GM12874 (cell line): Measurements from ENCODE around the gene CRYGN.

Experiments
- TF ChIP-seq, protein P1 (sequence below): IDR thresholded peaks from 2 replicates; pipeline ENCODE4 v1.5.1; 2011; ENCODE audit warnings: low read depth, mild to moderate bottlenecking, control low read depth, low read length, moderate library complexity; ENCODE audit not compliant: insufficient read depth

The CRYGN gene

DNA sequence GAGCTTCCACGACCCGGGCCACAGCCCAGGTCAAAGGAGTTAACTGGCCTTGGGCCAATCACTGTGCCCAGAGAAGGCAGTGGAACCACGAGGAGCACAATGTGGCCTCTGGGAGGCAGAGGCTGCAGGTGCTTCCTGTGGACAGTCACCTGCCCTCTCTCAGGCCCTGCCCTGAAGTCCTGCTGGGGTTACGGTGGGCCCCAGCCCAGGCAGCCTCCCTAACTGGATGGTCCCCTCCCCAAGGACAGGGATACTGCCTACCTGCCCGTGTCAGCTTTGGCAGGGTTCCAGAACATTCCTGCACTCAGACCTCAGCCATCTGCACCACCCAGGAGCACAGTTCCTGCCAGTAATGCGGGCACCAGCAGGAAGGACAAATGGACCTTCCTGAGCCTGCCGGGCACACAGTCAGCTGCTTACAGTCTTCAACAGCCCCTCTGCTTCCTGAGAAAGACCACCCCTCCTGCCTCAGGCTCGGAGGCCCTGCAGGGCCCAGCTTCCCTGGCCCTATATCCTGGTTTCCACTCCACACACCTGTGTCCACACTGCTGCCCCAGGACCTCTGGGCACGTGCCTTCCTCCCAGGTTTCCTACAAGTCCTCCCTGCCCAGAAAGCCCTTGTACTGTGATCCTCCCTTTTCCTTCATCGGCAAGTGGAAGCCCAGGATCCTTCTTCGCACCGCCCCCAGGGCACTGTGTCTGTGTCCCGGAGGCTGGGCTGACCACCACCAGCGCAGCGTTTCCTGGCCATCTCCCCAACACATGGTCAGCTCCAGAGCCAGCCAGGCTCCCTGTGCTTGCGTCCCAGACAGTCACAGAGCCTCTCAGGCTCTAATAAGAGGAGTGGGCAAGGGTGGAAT lies 53.4 kb downstream of the CRYGN start:
- TF ChIP-seq, protein P1, sequence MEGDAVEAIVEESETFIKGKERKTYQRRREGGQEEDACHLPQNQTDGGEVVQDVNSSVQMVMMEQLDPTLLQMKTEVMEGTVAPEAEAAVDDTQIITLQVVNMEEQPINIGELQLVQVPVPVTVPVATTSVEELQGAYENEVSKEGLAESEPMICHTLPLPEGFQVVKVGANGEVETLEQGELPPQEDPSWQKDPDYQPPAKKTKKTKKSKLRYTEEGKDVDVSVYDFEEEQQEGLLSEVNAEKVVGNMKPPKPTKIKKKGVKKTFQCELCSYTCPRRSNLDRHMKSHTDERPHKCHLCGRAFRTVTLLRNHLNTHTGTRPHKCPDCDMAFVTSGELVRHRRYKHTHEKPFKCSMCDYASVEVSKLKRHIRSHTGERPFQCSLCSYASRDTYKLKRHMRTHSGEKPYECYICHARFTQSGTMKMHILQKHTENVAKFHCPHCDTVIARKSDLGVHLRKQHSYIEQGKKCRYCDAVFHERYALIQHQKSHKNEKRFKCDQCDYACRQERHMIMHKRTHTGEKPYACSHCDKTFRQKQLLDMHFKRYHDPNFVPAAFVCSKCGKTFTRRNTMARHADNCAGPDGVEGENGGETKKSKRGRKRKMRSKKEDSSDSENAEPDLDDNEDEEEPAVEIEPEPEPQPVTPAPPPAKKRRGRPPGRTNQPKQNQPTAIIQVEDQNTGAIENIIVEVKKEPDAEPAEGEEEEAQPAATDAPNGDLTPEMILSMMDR, result no peak

DNA sequence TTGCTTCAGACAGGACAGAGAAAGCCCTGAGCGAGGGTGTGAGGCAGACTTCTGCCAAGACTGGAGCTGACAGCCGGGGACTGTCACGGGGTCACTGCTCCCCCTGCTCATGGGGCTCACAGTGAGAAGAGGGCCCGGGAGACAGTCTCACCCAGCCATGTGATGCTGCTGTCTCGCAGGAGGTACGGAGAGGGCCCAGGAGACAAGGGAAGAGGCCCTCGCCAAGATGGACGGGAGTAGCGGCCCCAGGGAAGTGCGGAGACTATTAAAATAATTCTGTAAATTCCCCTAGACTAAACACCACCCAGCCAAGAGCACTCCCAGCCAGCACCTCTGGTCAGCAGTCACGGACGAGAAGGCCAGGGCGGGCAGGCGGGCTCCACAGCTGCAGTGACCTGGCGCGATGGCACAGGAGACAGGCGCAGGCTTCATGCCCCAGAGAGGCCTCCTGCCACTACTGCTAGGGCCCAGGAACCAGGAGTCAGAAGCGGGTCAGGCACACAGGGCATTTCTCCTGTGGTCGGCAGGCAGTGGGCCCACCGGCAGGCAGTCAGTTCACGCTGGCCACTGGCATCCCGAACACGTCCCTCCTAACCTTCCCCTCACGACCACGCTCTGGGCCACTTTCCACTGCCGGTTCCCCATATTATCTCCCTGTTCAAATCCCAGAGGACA lies 54.2 kb downstream of the CRYGN start:
- TF ChIP-seq, protein P1, result no peak

DNA sequence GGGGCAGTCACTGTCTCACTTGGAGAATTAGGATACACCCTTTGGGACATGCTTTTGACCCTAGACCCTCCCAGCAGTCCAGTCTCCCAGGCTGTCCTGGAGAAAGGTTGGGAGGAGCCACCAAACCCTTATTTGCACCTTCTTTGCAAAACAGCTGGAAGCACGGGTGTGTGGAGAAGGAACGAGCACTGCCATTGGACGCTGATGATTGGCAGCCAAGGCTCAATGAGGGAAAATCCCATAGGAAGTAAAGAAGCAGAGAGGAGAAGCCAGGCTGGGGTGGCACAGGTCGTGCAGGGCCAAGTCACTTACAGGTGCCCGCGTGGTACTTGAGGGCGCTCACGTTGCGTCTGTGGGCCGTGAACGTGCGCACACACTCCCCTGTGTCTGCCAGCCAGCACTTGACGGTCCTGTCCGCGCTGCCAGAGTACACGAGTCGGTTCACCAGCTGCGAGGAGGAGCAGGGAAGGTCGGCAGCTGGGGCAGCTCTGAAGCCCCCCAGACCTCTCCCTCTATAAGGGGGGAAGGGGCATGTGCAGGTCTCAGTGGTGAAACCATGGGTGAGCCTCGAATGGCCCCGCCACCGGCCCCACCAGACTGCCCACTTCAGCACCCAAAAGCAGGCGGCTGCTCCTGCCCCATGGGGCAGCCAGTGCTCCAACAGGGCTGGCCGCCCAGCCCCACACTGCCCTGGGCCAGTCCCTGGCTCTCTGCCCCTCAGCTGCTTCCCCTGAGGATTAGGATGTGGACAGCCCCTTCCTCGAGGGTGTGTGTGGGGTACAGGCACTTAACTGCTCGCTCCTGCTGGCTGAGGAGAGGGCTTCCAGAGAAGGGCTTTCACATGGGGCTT lies 54.9 kb downstream of the CRYGN start:
- TF ChIP-seq, protein P1, result no peak

DNA sequence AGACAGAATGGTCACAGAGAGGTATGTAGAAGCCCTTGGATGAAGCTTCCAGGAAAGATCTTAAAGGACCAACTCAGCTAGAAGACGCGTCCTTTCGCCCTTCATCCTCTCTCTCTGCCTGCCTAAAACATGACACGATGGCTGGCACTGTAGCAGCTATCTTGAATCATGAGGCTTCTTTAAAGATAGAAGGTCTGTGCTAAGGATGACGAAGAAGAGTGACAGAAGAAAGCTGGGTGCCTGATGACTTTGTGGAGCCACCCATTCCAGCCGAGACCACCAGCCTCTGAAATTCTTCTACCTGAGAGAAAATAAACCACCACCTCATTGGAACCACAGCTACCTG lies 55.6 kb downstream of the CRYGN start:
- TF ChIP-seq, protein P1, result no peak

DNA sequence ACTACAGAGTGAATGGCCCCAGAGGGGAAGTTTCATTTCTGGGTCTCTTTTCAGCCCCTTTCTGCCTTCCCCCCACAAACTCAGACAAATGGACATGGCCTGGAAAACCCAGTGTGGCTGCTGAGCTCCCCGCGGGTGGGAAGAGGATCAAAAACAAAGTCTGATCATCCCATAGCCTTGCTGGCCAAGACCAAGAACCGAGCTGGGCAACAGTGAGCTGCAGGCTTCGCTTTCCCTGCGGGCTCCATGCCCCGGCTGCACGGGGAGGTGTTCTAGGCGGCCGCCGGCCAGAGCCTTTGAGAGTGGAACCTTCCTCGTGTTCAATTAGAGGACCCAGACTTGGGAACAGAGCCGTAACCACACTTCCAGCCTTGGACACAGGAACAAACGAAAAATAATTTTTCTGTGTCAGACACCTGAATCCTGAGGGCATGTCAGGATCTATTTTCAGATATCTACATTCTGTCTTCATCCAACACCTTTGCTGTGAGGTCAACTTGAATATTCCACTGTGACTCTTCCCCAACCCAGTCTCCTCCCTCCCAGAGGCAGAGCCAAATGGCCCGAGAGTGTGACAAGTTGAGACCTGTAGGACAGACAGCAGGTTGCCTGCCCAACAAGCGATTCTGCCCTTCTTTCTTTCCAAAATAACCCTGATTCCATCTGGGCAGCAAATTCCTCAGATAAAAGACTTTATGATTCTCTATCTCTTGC lies 56.1 kb downstream of the CRYGN start:
- TF ChIP-seq, protein P1, result no peak

DNA sequence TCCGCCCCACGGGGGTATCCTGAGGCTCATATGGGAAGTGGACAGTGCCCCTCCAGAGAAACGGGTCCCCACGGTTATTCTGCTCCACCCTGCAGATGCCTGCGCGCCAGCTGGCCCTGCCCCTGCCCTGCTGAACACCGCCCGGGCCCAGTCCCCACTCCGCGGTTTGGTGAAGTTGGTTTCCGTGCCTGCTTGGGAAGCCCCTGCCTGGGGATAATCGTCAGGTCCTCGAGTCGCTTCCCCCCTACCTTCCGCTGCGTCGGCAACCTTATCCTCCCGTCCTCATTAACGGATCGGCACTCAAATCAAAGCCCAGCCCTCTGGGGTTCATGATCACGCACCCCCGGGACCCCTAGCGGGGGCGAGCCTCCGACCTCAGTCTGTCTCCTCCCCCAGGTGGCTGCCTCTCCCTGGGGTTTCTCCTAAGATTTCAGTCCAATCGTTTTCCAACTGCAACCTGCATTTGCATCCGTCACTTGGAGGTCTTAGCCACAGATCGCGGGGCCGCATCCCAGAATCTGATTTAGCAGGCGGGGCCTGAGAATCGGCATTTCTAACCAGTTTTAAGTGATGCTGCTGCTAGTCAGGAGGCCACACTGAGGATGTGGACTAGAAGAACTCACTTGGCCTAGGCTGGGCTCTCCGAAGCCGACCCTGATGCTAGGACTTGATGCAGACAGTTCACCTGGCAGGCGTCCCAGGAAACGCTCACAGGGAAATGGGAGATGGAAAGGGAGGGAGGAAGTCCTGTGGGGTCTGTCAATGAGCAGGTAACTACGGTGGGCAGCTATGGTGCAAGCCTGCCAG lies 57.7 kb downstream of the CRYGN start:
- TF ChIP-seq, protein P1, result no peak
